CD4-positive, alpha-beta T cell (primary cell): ENCODE results near the gene TOR3A. TPM values are rescaled to one million over a fixed set of nuclear protein-coding genes. Genes with fewer than 3 reads are reported as not detected.

Experiments used
- ATAC-seq: fragments of 200-7000 bp; cut with Tn5 transposase; one replicate; pipeline ENCODE4 v1.10.0; 2022; ENCODE audit warnings: mild to moderate bottlenecking; ENCODE audit not compliant: poor library complexity
- CTCF ChIA-PET: fragments of 350-600 bp; sonication (Branson Sonifier 250); formaldehyde crosslinking; loops from one replicate; lab custom pipeline; 2021; ENCODE audit warnings: antibody characterized with exemption, inconsistent platforms; lab: Charles Lee
- POLR2A ChIA-PET: fragments of 350-600 bp; sonication (Branson Sonifier 250); formaldehyde crosslinking; loops from one replicate; lab custom pipeline; 2021; ENCODE audit warnings: antibody characterized with exemption, inconsistent platforms; lab: Charles Lee
- DNase-seq, 14 experiments: peaks; one replicate each; pipeline ENCODE4 v3.0.0-alpha.2; 2013 to 2020; ENCODE audit warnings: mixed read lengths in 2 of 14
- H3K27ac ChIP-seq, 2 donors: one replicate each; pipeline versions ENCODE4 v1.5.1 to v1.7.0; 2013; ENCODE audit warnings: low read length in 2 of 2, low read depth in 1 of 2, mild to moderate bottlenecking in 1 of 2
- H3K27me3 ChIP-seq, 2 experiments: 1 replicate in 1 of 2; 2 replicates in 1 of 2; pipeline versions ENCODE4 v1.6.1 to v1.7.0; 2013; ENCODE audit warnings: low read length in 2 of 2, control low read depth in 1 of 2, mild to moderate bottlenecking in 1 of 2, moderate library complexity in 1 of 2; ENCODE audit not compliant: insufficient read depth in 2 of 2, control insufficient read depth in 1 of 2
- H3K36me3 ChIP-seq: one replicate; pipeline ENCODE4 v1.6.1; 2013; ENCODE audit warnings: low read length, control low read depth; ENCODE audit not compliant: insufficient read depth
- H3K4me1 ChIP-seq: one replicate; pipeline ENCODE4 v1.6.1; 2013; ENCODE audit warnings: low read length, control low read depth; ENCODE audit not compliant: insufficient read depth
- H3K4me3 ChIP-seq: one replicate; pipeline ENCODE4 v1.5.1; 2013; ENCODE audit warnings: mild to moderate bottlenecking, low read length, moderate library complexity
- H3K9me3 ChIP-seq, 2 experiments: 1 replicate in 1 of 2; 2 replicates in 1 of 2; pipeline versions ENCODE4 v1.6.1 to v1.7.0; 2013; ENCODE audit warnings: low read length in 2 of 2, mild to moderate bottlenecking in 2 of 2, control low read depth in 1 of 2, moderate library complexity in 1 of 2; ENCODE audit not compliant: control insufficient read depth in 1 of 2, insufficient read depth in 1 of 2
- H3K27ac Mint-ChIP-seq: one replicate; pipeline ENCODE4 v1.8.0; 2020; ENCODE audit warnings: mixed read lengths
- H3K27me3 Mint-ChIP-seq: one replicate; pipeline ENCODE4 v1.8.0; 2021; ENCODE audit warnings: mixed read lengths
- H3K36me3 Mint-ChIP-seq: one replicate; pipeline ENCODE4 v1.8.0; 2021; ENCODE audit warnings: low read depth, mixed read lengths
- H3K4me1 Mint-ChIP-seq: one replicate; pipeline ENCODE4 v1.8.0; 2021; ENCODE audit warnings: low read depth, mixed read lengths
- H3K4me3 Mint-ChIP-seq: one replicate; pipeline ENCODE4 v1.8.0; 2020; ENCODE audit warnings: mild to moderate bottlenecking, mixed read lengths
- H3K9me3 Mint-ChIP-seq: one replicate; pipeline ENCODE4 v1.8.0; 2020; ENCODE audit warnings: mixed read lengths
- intact Hi-C, 2 experiments: fragments of 100-400 bp; cut with DNase I in 1 of 2; cut with micrococcal nuclease in 1 of 2; formaldehyde crosslinking; loops; one replicate each; pipeline versions ENCODE4 v1.15.1 to v1.9.0; 2023 to 2025; cut with DNase I, micrococcal nuclease
- polyA plus RNA-seq, 2 donors: library from polyadenylated mRNA; unstranded; fragments of 120-200 nt; gene quantifications; one replicate each; pipeline ENCODE4 v1.2.1, GENCODE V29; 2013
- total RNA-seq, 174 experiments: library from RNA in 2 of 174; stranded (reverse) in 2 of 174; gene quantifications; one replicate each; pipeline ENCODE4 v1.2.3 and lab custom pipeline; 2021 to 2026
- TF ChIP-seq, protein P1 (sequence below): fragments of 200-600 bp; IDR thresholded peaks from one replicate; pipeline ENCODE4 v1.8.0; 2022; ENCODE audit warnings: antibody characterized with exemption, mild to moderate bottlenecking

TOR3A gene
- total RNA-seq, result 10 to 100 TPM; 17.2 TPM
- 24.7 TPM for polyA plus RNA-seq (2013, experiment 1 of 2)
- polyA plus RNA-seq (2013, experiment 2 of 2), result 23.9 TPM
- total RNA-seq (lab: John Stamatoyannopoulos, UW), result 9.5 to 70.5 (median 31.2) reads per million in 172 experiments

GRCh38 chr1:179081687-179082332 lies at the start of gene TOR3A:
TSS of gene TOR3A (plus strand) at chr1:179082070. CDS start at chr1:179082129, 59 bp downstream.
- peaks cover 32% of the 10 kb centered on the region for H3K4me1 ChIP-seq
- H3K36me3 Mint-ChIP-seq, result peaks cover 17% of the 10 kb centered on the region
- CTCF ChIA-PET, result interaction anchor here (1.6 kb wide), 1 partner anchor 733 kb away, joined by 7 read pairs; no protein-coding TSS in a partner anchor

GRCh38 chr1:179034720-179035119 lies 47.1 kb upstream of the TOR3A start:
- Histone ChIP-seq H3K4me3 (no peak overlapping the region), H3K27me3 (no peaks in the 10 kb centered on the region), H3K4me1 (peaks cover 22% of the 10 kb centered on the region), H3K27ac (no peak overlapping the region), H3K36me3 (no peaks in the 10 kb centered on the region), H3K9me3 (no peaks in the 10 kb centered on the region)
- Mint-ChIP-seq H3K27me3 (no peaks in the 10 kb centered on the region), H3K9me3 (no peaks in the 10 kb centered on the region), H3K27ac (peak overlapping the region; percentile 67), H3K36me3 (peaks cover 4% of the 10 kb centered on the region), H3K4me3 (peak overlapping the region; percentile 0), H3K4me1 (peaks cover 87% of the 10 kb centered on the region)
- ATAC-seq (peak; percentile 36), DNase-seq (peak in 1 of 14 experiments; percentile 43)
- intact Hi-C loops, result loop anchor here in 1 of 2 experiments (2.0 to 5.0 kb wide), 2 partner anchors 46 to 258 kb away; partner anchors contain the start of gene SOAT1
- ChIA-PET CTCF (no interaction called here), POLR2A (no interaction called here)
- TF ChIP-seq, protein P1, sequence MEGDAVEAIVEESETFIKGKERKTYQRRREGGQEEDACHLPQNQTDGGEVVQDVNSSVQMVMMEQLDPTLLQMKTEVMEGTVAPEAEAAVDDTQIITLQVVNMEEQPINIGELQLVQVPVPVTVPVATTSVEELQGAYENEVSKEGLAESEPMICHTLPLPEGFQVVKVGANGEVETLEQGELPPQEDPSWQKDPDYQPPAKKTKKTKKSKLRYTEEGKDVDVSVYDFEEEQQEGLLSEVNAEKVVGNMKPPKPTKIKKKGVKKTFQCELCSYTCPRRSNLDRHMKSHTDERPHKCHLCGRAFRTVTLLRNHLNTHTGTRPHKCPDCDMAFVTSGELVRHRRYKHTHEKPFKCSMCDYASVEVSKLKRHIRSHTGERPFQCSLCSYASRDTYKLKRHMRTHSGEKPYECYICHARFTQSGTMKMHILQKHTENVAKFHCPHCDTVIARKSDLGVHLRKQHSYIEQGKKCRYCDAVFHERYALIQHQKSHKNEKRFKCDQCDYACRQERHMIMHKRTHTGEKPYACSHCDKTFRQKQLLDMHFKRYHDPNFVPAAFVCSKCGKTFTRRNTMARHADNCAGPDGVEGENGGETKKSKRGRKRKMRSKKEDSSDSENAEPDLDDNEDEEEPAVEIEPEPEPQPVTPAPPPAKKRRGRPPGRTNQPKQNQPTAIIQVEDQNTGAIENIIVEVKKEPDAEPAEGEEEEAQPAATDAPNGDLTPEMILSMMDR, result no peak

More at GRCh38 chr1:179081687-179082332, at the start of gene TOR3A:
- Mint-ChIP-seq H3K4me1 (peaks cover 32% of the 10 kb centered on the region), H3K27ac (peak within 1 kb of the TSS; percentile 92), H3K9me3 (no peaks in the 10 kb centered on the region), H3K27me3 (no peaks in the 10 kb centered on the region), H3K4me3 (peak within 1 kb of the TSS; percentile 99)
- ATAC-seq (peak; percentile 32), DNase-seq (peak; percentile 54 to 86 (median 74))
- Histone ChIP-seq H3K27me3 (no peaks in the 10 kb centered on the region), H3K9me3 (no peaks in the 10 kb centered on the region), H3K27ac (peak within 1 kb of the TSS; percentile 68 to 81), H3K4me3 (peak within 1 kb of the TSS; percentile 82), H3K36me3 (peaks cover 15% of the 10 kb centered on the region)
- TF ChIP-seq, protein P1, result no peak
- POLR2A ChIA-PET, result interaction anchor here (1.0 to 4.3 kb wide), 9 partner anchors 10 to 546 kb away, joined by 3 to 27 read pairs (median 3); partner anchors contain the start of genes AXDND1 and SOAT1
- intact Hi-C loops, result loop anchor here (2.0 to 5.0 kb wide), 11 partner anchors 40 to 730 kb away; partner anchors contain the start of genes FAM20B (in 1 of the 2) and SOAT1 (in 1 of the 2)

- POLR2A ChIA-PET, result interaction anchor here (1.7 kb wide), 1 partner anchor 10 kb away, joined by 7 read pairs; no protein-coding TSS in a partner anchor
- no peaks in the 10 kb centered on the region for H3K27me3 Mint-ChIP-seq
- peak overlapping the region; percentile 27 for H3K4me3 Mint-ChIP-seq
Observed at GRCh38 chr1:179036844-179037465, 44.9 kb upstream of the TOR3A start.

More at GRCh38 chr1:179036844-179037465, 44.9 kb upstream of the TOR3A start:
- Mint-ChIP-seq H3K36me3 (peaks cover 4% of the 10 kb centered on the region), H3K27ac (peak overlapping the region; percentile 14), H3K4me1 (peaks cover 65% of the 10 kb centered on the region), H3K9me3 (no peaks in the 10 kb centered on the region)
- Histone ChIP-seq H3K36me3 (no peaks in the 10 kb centered on the region), H3K27me3 (no peaks in the 10 kb centered on the region), H3K9me3 (peaks cover 0 to 3% of the 10 kb centered on the region in 2 experiments), H3K4me1 (peaks cover 22% of the 10 kb centered on the region), H3K27ac (no peak overlapping the region), H3K4me3 (no peak overlapping the region)
- DNase-seq, result peak in 6 of 14 experiments; percentile 9 to 49 (median 24)
- TF ChIP-seq, protein P1, result no peak
- intact Hi-C loops, result no loop called here
- peak; percentile 75 for ATAC-seq
- CTCF ChIA-PET, result interaction anchor here (0.6 kb wide), 2 partner anchors 32 to 39 kb away, joined by 3 to 4 read pairs; no protein-coding TSS in a partner anchor
